Neutrophil (primary cell): Measurements from ENCODE around the gene GALNT13.

Experiments
- H3K27ac ChIP-seq: fragments of 200-600 bp; sonication (generic); 2 replicates; pipeline ENCODE4 v1.5.1; 2016; ENCODE audit warnings: mild to moderate bottlenecking, moderate library complexity
- H3K27me3 ChIP-seq: fragments of 200-600 bp; sonication (generic); 2 replicates; pipeline ENCODE4 v1.6.0; 2016; ENCODE audit warnings: mild to moderate bottlenecking
- H3K36me3 ChIP-seq: fragments of 200-600 bp; sonication (generic); 2 replicates; pipeline ENCODE4 v1.5.1; 2017
- H3K4me1 ChIP-seq, 2 experiments: fragments of 200-600 bp in 1 of 2; sonication (generic) in 1 of 2; 1 replicate in 1 of 2; 2 replicates in 1 of 2; pipeline versions ENCODE4 v1.5.1 to v1.6.1; 2013 to 2016; ENCODE audit warnings: low read depth in 1 of 2, low read length in 1 of 2, mild to moderate bottlenecking in 1 of 2, moderate library complexity in 1 of 2; ENCODE audit not compliant: control insufficient read depth in 1 of 2, insufficient read depth in 1 of 2
- H3K4me3 ChIP-seq, 2 experiments: fragments of 200-600 bp in 1 of 2; sonication (generic) in 1 of 2; 1 replicate in 1 of 2; 2 replicates in 1 of 2; pipeline ENCODE4 v1.5.1; 2013 to 2016; ENCODE audit warnings: low read depth in 1 of 2, low read length in 1 of 2, mild to moderate bottlenecking in 1 of 2, moderate library complexity in 1 of 2
- H3K9me3 ChIP-seq: fragments of 200-600 bp; sonication (generic); 2 replicates; pipeline ENCODE4 v1.5.1; 2016
- TF ChIP-seq, protein P1 (sequence below): fragments of 200-600 bp; sonication (generic); IDR thresholded peaks from 2 replicates; pipeline ENCODE4 v1.5.1; 2016; ENCODE audit warnings: antibody characterized with exemption

The GALNT13 gene

DNA sequence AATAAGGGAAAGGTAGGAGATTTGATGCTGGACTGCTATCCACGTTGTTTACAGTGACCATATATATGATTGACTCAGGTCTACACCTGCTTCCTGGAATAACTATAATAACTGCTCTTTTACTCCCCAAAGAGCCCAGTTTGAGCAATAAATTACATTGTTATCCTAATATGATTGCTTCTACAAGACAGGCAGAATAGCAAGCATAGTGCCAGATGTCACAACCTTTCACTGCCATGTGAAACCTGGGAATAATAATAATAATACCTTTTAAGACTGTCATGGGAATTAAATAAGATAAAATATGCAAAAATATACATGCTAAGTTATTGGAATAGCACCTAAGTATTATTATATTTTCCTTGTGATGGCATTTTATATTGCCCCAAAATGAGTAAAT lies 298.7 kb downstream of the GALNT13 start:
- no peaks in the 10 kb centered on the region for H3K4me1 ChIP-seq

GRCh38 chr2:154173164-154173563 lies 301.4 kb downstream of the GALNT13 start:
- no peaks in the 10 kb centered on the region for H3K36me3 ChIP-seq
- no peaks in the 10 kb centered on the region for H3K9me3 ChIP-seq
- H3K27me3 ChIP-seq: no peaks in the 10 kb centered on the region
- H3K4me1 ChIP-seq: no peaks in the 10 kb centered on the region
- no peak overlapping the region for H3K27ac ChIP-seq
- H3K4me3 ChIP-seq: no peak overlapping the region
- TF ChIP-seq, protein P1, sequence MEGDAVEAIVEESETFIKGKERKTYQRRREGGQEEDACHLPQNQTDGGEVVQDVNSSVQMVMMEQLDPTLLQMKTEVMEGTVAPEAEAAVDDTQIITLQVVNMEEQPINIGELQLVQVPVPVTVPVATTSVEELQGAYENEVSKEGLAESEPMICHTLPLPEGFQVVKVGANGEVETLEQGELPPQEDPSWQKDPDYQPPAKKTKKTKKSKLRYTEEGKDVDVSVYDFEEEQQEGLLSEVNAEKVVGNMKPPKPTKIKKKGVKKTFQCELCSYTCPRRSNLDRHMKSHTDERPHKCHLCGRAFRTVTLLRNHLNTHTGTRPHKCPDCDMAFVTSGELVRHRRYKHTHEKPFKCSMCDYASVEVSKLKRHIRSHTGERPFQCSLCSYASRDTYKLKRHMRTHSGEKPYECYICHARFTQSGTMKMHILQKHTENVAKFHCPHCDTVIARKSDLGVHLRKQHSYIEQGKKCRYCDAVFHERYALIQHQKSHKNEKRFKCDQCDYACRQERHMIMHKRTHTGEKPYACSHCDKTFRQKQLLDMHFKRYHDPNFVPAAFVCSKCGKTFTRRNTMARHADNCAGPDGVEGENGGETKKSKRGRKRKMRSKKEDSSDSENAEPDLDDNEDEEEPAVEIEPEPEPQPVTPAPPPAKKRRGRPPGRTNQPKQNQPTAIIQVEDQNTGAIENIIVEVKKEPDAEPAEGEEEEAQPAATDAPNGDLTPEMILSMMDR: no peak

More for the DNA sequence above, 298.7 kb downstream of the GALNT13 start:
- TF ChIP-seq, protein P1: no peak
- no peaks in the 10 kb centered on the region for H3K36me3 ChIP-seq
- no peak overlapping the region for H3K27ac ChIP-seq
- H3K27me3 ChIP-seq: no peaks in the 10 kb centered on the region
- H3K9me3 ChIP-seq: no peaks in the 10 kb centered on the region
- no peak overlapping the region for H3K4me3 ChIP-seq

- Histone ChIP-seq H3K27me3 (no peaks in the 10 kb centered on the region), H3K4me3 (no peak overlapping the region)
- TF ChIP-seq, protein P1: no peak
Observed at GRCh38 chr2:154173919-154174318, 302.2 kb downstream of the GALNT13 start.

DNA sequence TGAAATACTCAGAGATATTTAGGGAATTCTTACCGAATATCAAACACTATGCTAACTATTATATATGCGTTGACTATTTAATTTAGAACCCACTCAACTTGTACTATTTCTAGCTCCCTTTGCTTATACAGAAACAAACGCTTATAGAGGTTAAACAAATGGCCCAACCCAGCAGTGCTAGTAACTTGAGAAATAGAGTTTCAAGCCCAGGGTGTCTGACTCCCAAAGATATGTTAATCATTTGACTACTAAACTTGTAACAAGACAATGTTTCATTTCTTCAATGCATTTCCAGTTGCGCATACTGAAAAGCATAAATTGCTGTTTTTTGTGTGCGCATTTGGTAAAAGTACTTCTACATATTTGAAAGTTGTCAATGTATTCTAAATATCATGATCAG lies 310.3 kb downstream of the GALNT13 start:
- Histone ChIP-seq H3K27ac (no peak overlapping the region), H3K4me1 (no peaks in the 10 kb centered on the region), H3K9me3 (no peaks in the 10 kb centered on the region), H3K4me3 (no peak overlapping the region), H3K36me3 (no peaks in the 10 kb centered on the region), H3K27me3 (no peaks in the 10 kb centered on the region)
- TF ChIP-seq, protein P1: no peak

More at GRCh38 chr2:154173919-154174318, 302.2 kb downstream of the GALNT13 start:
- Histone ChIP-seq H3K4me1 (no peaks in the 10 kb centered on the region), H3K36me3 (no peaks in the 10 kb centered on the region), H3K27ac (no peak overlapping the region), H3K9me3 (no peaks in the 10 kb centered on the region)

- no peaks in the 10 kb centered on the region for H3K4me1 ChIP-seq
- no peak overlapping the region for H3K27ac ChIP-seq
- TF ChIP-seq, protein P1: no peak
Observed at GRCh38 chr2:154187948-154188347, 316.2 kb downstream of the GALNT13 start.

DNA sequence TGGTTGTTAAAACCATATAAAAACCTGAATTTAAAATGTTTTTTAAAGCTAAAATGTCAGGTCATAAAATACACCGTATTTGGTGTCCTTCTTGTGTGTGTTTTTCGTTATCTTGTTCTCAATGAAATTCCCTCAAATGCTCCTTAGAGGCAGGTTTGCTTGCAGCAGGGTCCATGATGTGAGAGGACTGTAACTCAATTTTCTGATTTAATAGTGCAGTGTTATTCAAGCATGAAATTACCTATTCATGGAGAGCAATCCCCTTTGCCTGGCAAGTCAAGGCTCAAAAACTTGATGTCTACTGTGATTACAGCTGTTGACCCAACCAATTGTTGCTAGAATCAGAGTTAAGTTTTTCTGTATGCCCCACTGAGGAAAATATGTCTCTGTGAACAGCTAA lies 318.2 kb downstream of the GALNT13 start:
- no peaks in the 10 kb centered on the region for H3K9me3 ChIP-seq
- H3K27me3 ChIP-seq: no peaks in the 10 kb centered on the region
- no peak overlapping the region for H3K27ac ChIP-seq
- H3K4me3 ChIP-seq: no peak overlapping the region
- TF ChIP-seq, protein P1: no peak
- no peaks in the 10 kb centered on the region for H3K4me1 ChIP-seq
- H3K36me3 ChIP-seq: no peaks in the 10 kb centered on the region

More at GRCh38 chr2:154187948-154188347, 316.2 kb downstream of the GALNT13 start:
- Histone ChIP-seq H3K36me3 (no peaks in the 10 kb centered on the region), H3K27me3 (no peaks in the 10 kb centered on the region), H3K9me3 (no peaks in the 10 kb centered on the region), H3K4me3 (no peak overlapping the region)
